ENCODE measurements around the gene RFT1. TPM values are rescaled to one million over a fixed set of nuclear protein-coding genes. Genes with fewer than 3 reads are reported as not detected.

Gene RFT1
- total RNA-seq, 1 donor from 2014 or later, result 14.8 TPM

- Mint-ChIP-seq H3K27ac (ENCODE audit: unreplicated experiment) (no peak overlapping the region), H3K27me3 (ENCODE audit: low read depth) (peaks cover 2% of the 10 kb centered on the region), H3K9me3 (ENCODE audit: low read depth) (no peaks in the 10 kb centered on the region), H3K4me3 (ENCODE audit: unreplicated experiment) (no peak overlapping the region), H3K36me3 (ENCODE audit: low read depth) (no peaks in the 10 kb centered on the region), H3K4me1 (ENCODE audit: low read depth) (peaks cover 5% of the 10 kb centered on the region)
- no peak for DNase-seq (ENCODE audit: low spot score)
- no peak for TF ChIP-seq CTCF (IDR thresholded peaks at IDR 0.05)
Measured at GRCh38 chr3:53051929-53052328, 78.3 kb downstream of the RFT1 start.

GRCh38 chr3:53049987-53050386 lies 80.2 kb downstream of the RFT1 start:
- H3K27ac Mint-ChIP-seq (ENCODE audit: unreplicated experiment), result no peak overlapping the region
- no peaks in the 10 kb centered on the region for H3K9me3 Mint-ChIP-seq (ENCODE audit: low read depth)
- no peak for TF ChIP-seq CTCF (IDR thresholded peaks at IDR 0.05)
- H3K27me3 Mint-ChIP-seq (ENCODE audit: low read depth), result peaks cover 2% of the 10 kb centered on the region
- DNase-seq (ENCODE audit: low spot score), result no peak
- peaks cover 8% of the 10 kb centered on the region for H3K4me1 Mint-ChIP-seq (ENCODE audit: low read depth)
- H3K36me3 Mint-ChIP-seq (ENCODE audit: low read depth), result no peaks in the 10 kb centered on the region
- H3K4me3 Mint-ChIP-seq (ENCODE audit: unreplicated experiment), result no peak overlapping the region

- no peak for DNase-seq (ENCODE audit: low spot score)
- H3K9me3 Mint-ChIP-seq (ENCODE audit: low read depth), result no peaks in the 10 kb centered on the region
- H3K27ac Mint-ChIP-seq (ENCODE audit: unreplicated experiment), result no peak overlapping the region
- H3K36me3 Mint-ChIP-seq (ENCODE audit: low read depth), result no peaks in the 10 kb centered on the region
- H3K4me1 Mint-ChIP-seq (ENCODE audit: low read depth), result peaks cover 19% of the 10 kb centered on the region
- H3K27me3 Mint-ChIP-seq (ENCODE audit: low read depth), result no peaks in the 10 kb centered on the region
- H3K4me3 Mint-ChIP-seq (ENCODE audit: unreplicated experiment), result peak overlapping the region; percentile 66
- TF ChIP-seq CTCF (IDR thresholded peaks at IDR 0.05), result peak; percentile 72
Measured at GRCh38 chr3:53046171-53047170, 83.8 kb downstream of the RFT1 start.

GRCh38 chr3:53045518-53046170 lies 84.6 kb downstream of the RFT1 start, which contains the start of gene SFMBT1:
Gene SFMBT1 (minus strand): TSS chr3:53046073. CDS start chr3:52969128, 76,945 bp downstream.
- no peaks in the 10 kb centered on the region for H3K36me3 Mint-ChIP-seq (ENCODE audit: low read depth)
- no peaks in the 10 kb centered on the region for H3K9me3 Mint-ChIP-seq (ENCODE audit: low read depth)
- H3K27me3 Mint-ChIP-seq (ENCODE audit: low read depth), result no peaks in the 10 kb centered on the region
- DNase-seq (ENCODE audit: low spot score), result no peak
- peak within 1 kb of the TSS; percentile 86 for H3K4me3 Mint-ChIP-seq (ENCODE audit: unreplicated experiment)
- peaks cover 19% of the 10 kb centered on the region for H3K4me1 Mint-ChIP-seq (ENCODE audit: low read depth)
- no peak for TF ChIP-seq CTCF (IDR thresholded peaks at IDR 0.05)
- H3K27ac Mint-ChIP-seq (ENCODE audit: unreplicated experiment), result peak within 1 kb of the TSS; percentile 83

Data from chondrocyte (in vitro differentiated cells).